ENCODE data around the gene ADNP. TPM values are rescaled to one million over a fixed set of nuclear protein-coding genes. Genes with fewer than 3 reads are reported as not detected.

Gene ADNP
- total and polyA plus RNA-seq, 2 of the 13 experiments (the other 11 are each of a cell fraction or from before 2014, with no cell fraction given) = 21.0 to 21.5 TPM

DNA sequence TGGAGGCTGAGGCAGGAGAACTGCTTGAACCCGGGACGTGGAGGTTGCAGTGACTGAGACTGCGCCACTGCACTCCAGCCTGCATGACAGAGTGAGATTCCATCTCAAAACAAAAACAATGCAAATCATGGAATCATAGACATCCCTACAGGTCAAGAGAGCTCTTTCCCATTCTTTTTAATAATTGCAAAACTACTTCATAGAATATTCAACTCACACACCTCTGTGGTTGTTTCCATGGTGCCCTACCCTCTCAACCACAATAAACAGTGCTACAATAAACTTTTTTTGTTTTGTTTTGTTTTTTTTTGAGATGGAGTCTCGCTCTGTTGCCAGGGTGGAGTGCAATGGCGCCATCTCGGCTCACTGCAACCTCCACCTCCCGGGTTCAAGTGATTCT, 11.8 kb upstream of the ADNP start (continued):
- TF ChIP-seq, protein P1, sequence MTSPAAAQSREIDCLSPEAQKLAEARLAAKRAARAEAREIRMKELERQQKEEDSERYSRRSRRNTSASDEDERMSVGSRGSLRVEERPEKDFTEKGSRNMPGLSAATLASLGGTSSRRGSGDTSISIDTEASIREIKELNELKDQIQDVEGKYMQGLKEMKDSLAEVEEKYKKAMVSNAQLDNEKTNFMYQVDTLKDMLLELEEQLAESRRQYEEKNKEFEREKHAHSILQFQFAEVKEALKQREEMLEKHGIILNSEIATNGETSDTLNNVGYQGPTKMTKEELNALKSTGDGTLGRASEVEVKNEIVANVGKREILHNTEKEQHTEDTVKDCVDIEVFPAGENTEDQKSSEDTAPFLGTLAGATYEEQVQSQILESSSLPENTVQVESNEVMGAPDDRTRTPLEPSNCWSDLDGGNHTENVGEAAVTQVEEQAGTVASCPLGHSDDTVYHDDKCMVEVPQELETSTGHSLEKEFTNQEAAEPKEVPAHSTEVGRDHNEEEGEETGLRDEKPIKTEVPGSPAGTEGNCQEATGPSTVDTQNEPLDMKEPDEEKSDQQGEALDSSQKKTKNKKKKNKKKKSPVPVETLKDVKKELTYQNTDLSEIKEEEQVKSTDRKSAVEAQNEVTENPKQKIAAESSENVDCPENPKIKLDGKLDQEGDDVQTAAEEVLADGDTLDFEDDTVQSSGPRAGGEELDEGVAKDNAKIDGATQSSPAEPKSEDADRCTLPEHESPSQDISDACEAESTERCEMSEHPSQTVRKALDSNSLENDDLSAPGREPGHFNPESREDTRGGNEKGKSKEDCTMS (CRISPR knock-in tag; conservative IDR thresholded peaks at IDR 0.05) = no peak
- TF ChIP-seq, protein P2, sequence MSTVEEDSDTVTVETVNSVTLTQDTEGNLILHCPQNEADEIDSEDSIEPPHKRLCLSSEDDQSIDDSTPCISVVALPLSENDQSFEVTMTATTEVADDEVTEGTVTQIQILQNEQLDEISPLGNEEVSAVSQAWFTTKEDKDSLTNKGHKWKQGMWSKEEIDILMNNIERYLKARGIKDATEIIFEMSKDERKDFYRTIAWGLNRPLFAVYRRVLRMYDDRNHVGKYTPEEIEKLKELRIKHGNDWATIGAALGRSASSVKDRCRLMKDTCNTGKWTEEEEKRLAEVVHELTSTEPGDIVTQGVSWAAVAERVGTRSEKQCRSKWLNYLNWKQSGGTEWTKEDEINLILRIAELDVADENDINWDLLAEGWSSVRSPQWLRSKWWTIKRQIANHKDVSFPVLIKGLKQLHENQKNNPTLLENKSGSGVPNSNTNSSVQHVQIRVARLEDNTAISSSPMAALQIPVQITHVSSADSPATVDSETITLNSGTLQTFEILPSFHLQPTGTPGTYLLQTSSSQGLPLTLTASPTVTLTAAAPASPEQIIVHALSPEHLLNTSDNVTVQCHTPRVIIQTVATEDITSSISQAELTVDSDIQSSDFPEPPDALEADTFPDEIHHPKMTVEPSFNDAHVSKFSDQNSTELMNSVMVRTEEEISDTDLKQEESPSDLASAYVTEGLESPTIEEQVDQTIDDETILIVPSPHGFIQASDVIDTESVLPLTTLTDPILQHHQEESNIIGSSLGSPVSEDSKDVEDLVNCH (CRISPR knock-in tag; IDR thresholded peaks at IDR 0.05) = no peak
- TF ChIP-seq, protein P3, sequence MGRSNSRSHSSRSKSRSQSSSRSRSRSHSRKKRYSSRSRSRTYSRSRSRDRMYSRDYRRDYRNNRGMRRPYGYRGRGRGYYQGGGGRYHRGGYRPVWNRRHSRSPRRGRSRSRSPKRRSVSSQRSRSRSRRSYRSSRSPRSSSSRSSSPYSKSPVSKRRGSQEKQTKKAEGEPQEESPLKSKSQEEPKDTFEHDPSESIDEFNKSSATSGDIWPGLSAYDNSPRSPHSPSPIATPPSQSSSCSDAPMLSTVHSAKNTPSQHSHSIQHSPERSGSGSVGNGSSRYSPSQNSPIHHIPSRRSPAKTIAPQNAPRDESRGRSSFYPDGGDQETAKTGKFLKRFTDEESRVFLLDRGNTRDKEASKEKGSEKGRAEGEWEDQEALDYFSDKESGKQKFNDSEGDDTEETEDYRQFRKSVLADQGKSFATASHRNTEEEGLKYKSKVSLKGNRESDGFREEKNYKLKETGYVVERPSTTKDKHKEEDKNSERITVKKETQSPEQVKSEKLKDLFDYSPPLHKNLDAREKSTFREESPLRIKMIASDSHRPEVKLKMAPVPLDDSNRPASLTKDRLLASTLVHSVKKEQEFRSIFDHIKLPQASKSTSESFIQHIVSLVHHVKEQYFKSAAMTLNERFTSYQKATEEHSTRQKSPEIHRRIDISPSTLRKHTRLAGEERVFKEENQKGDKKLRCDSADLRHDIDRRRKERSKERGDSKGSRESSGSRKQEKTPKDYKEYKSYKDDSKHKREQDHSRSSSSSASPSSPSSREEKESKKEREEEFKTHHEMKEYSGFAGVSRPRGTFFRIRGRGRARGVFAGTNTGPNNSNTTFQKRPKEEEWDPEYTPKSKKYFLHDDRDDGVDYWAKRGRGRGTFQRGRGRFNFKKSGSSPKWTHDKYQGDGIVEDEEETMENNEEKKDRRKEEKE (IDR thresholded peaks at IDR 0.05) = no peak
- TF ChIP-seq ZNF263 (CRISPR knock-in tag; IDR thresholded peaks at IDR 0.05) (no peak), ZNF17 (CRISPR knock-in tag; IDR thresholded peaks at IDR 0.05) (no peak), ZNF350 (CRISPR knock-in tag; IDR thresholded peaks at IDR 0.05; ENCODE audit: borderline replicate concordance, low read depth) (no peak), ZNF343 (CRISPR knock-in tag; IDR thresholded peaks at IDR 0.05) (no peak)

Data from HepG2 (cell line).